ENCODE data around the gene PER2.

The PER2 gene

GRCh38 chr2:238202326-238203093 is 85.9 kb downstream of the PER2 start:
- TF ChIP-seq CTCF (IDR thresholded peaks at IDR 0.05; ENCODE audit: low read depth, low read length), result no peak
- peak overlapping the region; percentile 79 for H3K4me3 ChIP-seq (ENCODE audit: low read depth, low read length)
